Natural killer cell treated with Interleukin-12 subunit alpha and Interleukin-12 subunit beta and Interleukin-15 and Interleukin-18, amount 100 ng/mL, for 72 hours (primary cell): Measurements from ENCODE around the gene ALAS1. TPM values are rescaled to one million over a fixed set of nuclear protein-coding genes. Genes with fewer than 3 reads are reported as not detected.

Experiments
- ATAC-seq, 2 donors: fragments of 150-1000 bp; cut with Tn5 transposase in 1 of 2; sonication (Bioruptor Pico), chemical (Tn5 transposase) in 1 of 2; 2 replicates each; pipeline ENCODE4 v1.10.0; 2021
- DNase-seq: peaks from one replicate; pipeline ENCODE4 v3.0.0; 2022; ENCODE audit warnings: low spot score
- H3K27ac Mint-ChIP-seq, 2 donors: 1 replicate in 1 of 2; 2 replicates in 1 of 2; pipeline ENCODE4 v1.8.0; 2022; ENCODE audit warnings: mixed read lengths in 2 of 2, mild to moderate bottlenecking in 1 of 2, moderate library complexity in 1 of 2
- H3K27me3 Mint-ChIP-seq, 2 donors: 1 replicate in 1 of 2; 2 replicates in 1 of 2; pipeline ENCODE4 v1.8.0; 2022; ENCODE audit warnings: mixed read lengths in 2 of 2
- H3K36me3 Mint-ChIP-seq: one replicate; pipeline ENCODE4 v1.8.0; 2022; ENCODE audit warnings: mixed read lengths
- H3K4me1 Mint-ChIP-seq, 2 donors: 1 replicate in 1 of 2; 2 replicates in 1 of 2; pipeline ENCODE4 v1.8.0; 2022; ENCODE audit warnings: low read depth in 2 of 2, mixed read lengths in 2 of 2, mild to moderate bottlenecking in 1 of 2
- H3K4me3 Mint-ChIP-seq: one replicate; pipeline ENCODE4 v1.8.0; 2022; ENCODE audit warnings: mixed read lengths
- H3K9me3 Mint-ChIP-seq: 2 replicates; pipeline ENCODE4 v1.8.0; 2022; ENCODE audit warnings: mixed read lengths
- total RNA-seq, 2 donors: library from RNA; stranded (reverse); gene quantifications; one replicate each; pipeline ENCODE4 v1.2.3, GENCODE V29; 2022

Gene ALAS1
- total RNA-seq, 2 donors from 2014 or later: 93.6 to 121 TPM

- no peaks in the 10 kb centered on the region for H3K27me3 Mint-ChIP-seq
- no peak for ATAC-seq
- H3K4me1 Mint-ChIP-seq: peaks cover 13 to 34% of the 10 kb centered on the region in 2 donors
- H3K36me3 Mint-ChIP-seq: no peaks in the 10 kb centered on the region
- H3K4me3 Mint-ChIP-seq: no peak overlapping the region
- H3K9me3 Mint-ChIP-seq: no peaks in the 10 kb centered on the region
- peak overlapping the region in 1 of 2 donors; percentile 47 for H3K27ac Mint-ChIP-seq
- no peak for DNase-seq
These were observed 36.0 kb downstream of the ALAS1 start for GRCh38 chr3:52233968-52234367.

- Mint-ChIP-seq H3K9me3 (no peaks in the 10 kb centered on the region), H3K4me3 (no peak overlapping the region), H3K36me3 (peaks cover 6% of the 10 kb centered on the region), H3K27ac (peak overlapping the region in 1 of 2 donors; percentile 45), H3K4me1 (peaks cover 20 to 40% of the 10 kb centered on the region in 2 donors), H3K27me3 (no peaks in the 10 kb centered on the region)
- ATAC-seq (no peak), DNase-seq (no peak)
These were observed 36.8 kb downstream of the ALAS1 start for GRCh38 chr3:52234516-52235447.

- Mint-ChIP-seq H3K4me3 (peak overlapping the region; percentile 34), H3K27me3 (no peaks in the 10 kb centered on the region), H3K9me3 (no peaks in the 10 kb centered on the region), H3K36me3 (peaks cover 6% of the 10 kb centered on the region), H3K4me1 (peaks cover 31 to 51% of the 10 kb centered on the region in 2 donors), H3K27ac (peak overlapping the region in 1 of 2 donors; percentile 75)
- ATAC-seq: no peak
- no peak for DNase-seq
These were observed 38.5 kb downstream of the ALAS1 start for GRCh38 chr3:52236424-52236886.

- ATAC-seq: no peak
These were observed 39.2 kb downstream of the ALAS1 start for GRCh38 chr3:52237006-52237656.

GRCh38 chr3:52237657-52238172, 39.8 kb downstream of the ALAS1 start:
- H3K36me3 Mint-ChIP-seq: peaks cover 6% of the 10 kb centered on the region

More at GRCh38 chr3:52237006-52237656, 39.2 kb downstream of the ALAS1 start:
- H3K9me3 Mint-ChIP-seq: no peaks in the 10 kb centered on the region
- no peaks in the 10 kb centered on the region for H3K27me3 Mint-ChIP-seq
- no peak for DNase-seq
- H3K4me1 Mint-ChIP-seq: peaks cover 33 to 53% of the 10 kb centered on the region in 2 donors
- peak overlapping the region; percentile 98 for H3K4me3 Mint-ChIP-seq
- H3K27ac Mint-ChIP-seq: peak overlapping the region in 1 of 2 donors; percentile 77
- H3K36me3 Mint-ChIP-seq: peaks cover 6% of the 10 kb centered on the region

GRCh38 chr3:52238193-52238760, 40.3 kb downstream of the ALAS1 start:
- peaks cover 6% of the 10 kb centered on the region for H3K36me3 Mint-ChIP-seq
- DNase-seq: no peak
- H3K4me3 Mint-ChIP-seq: peak overlapping the region; percentile 98
- H3K9me3 Mint-ChIP-seq: no peaks in the 10 kb centered on the region
- ATAC-seq: peak in 1 of 2 donors; percentile 5
- H3K4me1 Mint-ChIP-seq: peaks cover 34 to 53% of the 10 kb centered on the region in 2 donors
- H3K27ac Mint-ChIP-seq: peak overlapping the region; percentile 93
- no peaks in the 10 kb centered on the region for H3K27me3 Mint-ChIP-seq

More at GRCh38 chr3:52237657-52238172, 39.8 kb downstream of the ALAS1 start:
- H3K27ac Mint-ChIP-seq: peak overlapping the region; percentile 93
- no peaks in the 10 kb centered on the region for H3K27me3 Mint-ChIP-seq
- ATAC-seq (no peak), DNase-seq (no peak)
- peak overlapping the region; percentile 98 for H3K4me3 Mint-ChIP-seq
- peaks cover 34 to 51% of the 10 kb centered on the region in 2 donors for H3K4me1 Mint-ChIP-seq
- no peaks in the 10 kb centered on the region for H3K9me3 Mint-ChIP-seq

GRCh38 chr3:52238761-52239701, 41.1 kb downstream of the ALAS1 start, which contains the start of gene TWF2:
TSS of gene TWF2 (minus strand) at chr3:52239158. CDS start at chr3:52239016, 142 bp downstream.
- peak; percentile 94 to 96 for ATAC-seq
- Mint-ChIP-seq H3K4me3 (peak within 1 kb of the TSS; percentile 98), H3K36me3 (peaks cover 6% of the 10 kb centered on the region), H3K27ac (peak within 1 kb of the TSS; percentile 93), H3K4me1 (peaks cover 36 to 60% of the 10 kb centered on the region in 2 donors), H3K9me3 (no peaks in the 10 kb centered on the region), H3K27me3 (no peaks in the 10 kb centered on the region)
- peak; percentile 91 for DNase-seq

GRCh38 chr3:52240059-52240885, 42.3 kb downstream of the ALAS1 start:
- H3K36me3 Mint-ChIP-seq: peaks cover 6% of the 10 kb centered on the region
- H3K9me3 Mint-ChIP-seq: no peaks in the 10 kb centered on the region
- H3K4me3 Mint-ChIP-seq: peak overlapping the region; percentile 98
- peaks cover 43 to 69% of the 10 kb centered on the region in 2 donors for H3K4me1 Mint-ChIP-seq
- DNase-seq (peak; percentile 65), ATAC-seq (no peak)
- H3K27ac Mint-ChIP-seq: peak overlapping the region; percentile 93
- no peaks in the 10 kb centered on the region for H3K27me3 Mint-ChIP-seq

- Mint-ChIP-seq H3K4me1 (peaks cover 43 to 66% of the 10 kb centered on the region in 2 donors), H3K4me3 (peak overlapping the region; percentile 98), H3K27ac (peak overlapping the region; percentile 93), H3K9me3 (no peaks in the 10 kb centered on the region), H3K36me3 (peaks cover 6% of the 10 kb centered on the region), H3K27me3 (no peaks in the 10 kb centered on the region)
- DNase-seq: no peak
- no peak for ATAC-seq
These were observed 43.0 kb downstream of the ALAS1 start for GRCh38 chr3:52240886-52241370.

GRCh38 chr3:52242039-52242438, 44.1 kb downstream of the ALAS1 start:
- no peaks in the 10 kb centered on the region for H3K9me3 Mint-ChIP-seq
- H3K4me1 Mint-ChIP-seq: peaks cover 51 to 67% of the 10 kb centered on the region in 2 donors
- DNase-seq (no peak), ATAC-seq (no peak)
- H3K27me3 Mint-ChIP-seq: no peaks in the 10 kb centered on the region
- H3K4me3 Mint-ChIP-seq: no peak overlapping the region
- peak overlapping the region; percentile 54 to 69 for H3K27ac Mint-ChIP-seq
- H3K36me3 Mint-ChIP-seq: peaks cover 6% of the 10 kb centered on the region

- no peak for DNase-seq
- H3K4me1 Mint-ChIP-seq: peaks cover 62 to 74% of the 10 kb centered on the region in 2 donors
- H3K4me3 Mint-ChIP-seq: peak overlapping the region; percentile 79
- no peaks in the 10 kb centered on the region for H3K9me3 Mint-ChIP-seq
- ATAC-seq: peak; percentile 64 to 68
- H3K27me3 Mint-ChIP-seq: no peaks in the 10 kb centered on the region
- H3K36me3 Mint-ChIP-seq: peaks cover 6% of the 10 kb centered on the region
- peak overlapping the region; percentile 90 to 92 for H3K27ac Mint-ChIP-seq
These were observed 46.0 kb downstream of the ALAS1 start for GRCh38 chr3:52243791-52244628.
